ENCODE measurements around the gene NOD1.
"Not testable (repeated sequence)": the region's sequence is repeated elsewhere in the genome, so short reads cannot be mapped to it uniquely, and the experiment has no call there.

- not testable (repeated sequence) for TF ChIP-seq POLR2A (IDR thresholded peaks at IDR 0.05)
- TF ChIP-seq, protein P1, sequence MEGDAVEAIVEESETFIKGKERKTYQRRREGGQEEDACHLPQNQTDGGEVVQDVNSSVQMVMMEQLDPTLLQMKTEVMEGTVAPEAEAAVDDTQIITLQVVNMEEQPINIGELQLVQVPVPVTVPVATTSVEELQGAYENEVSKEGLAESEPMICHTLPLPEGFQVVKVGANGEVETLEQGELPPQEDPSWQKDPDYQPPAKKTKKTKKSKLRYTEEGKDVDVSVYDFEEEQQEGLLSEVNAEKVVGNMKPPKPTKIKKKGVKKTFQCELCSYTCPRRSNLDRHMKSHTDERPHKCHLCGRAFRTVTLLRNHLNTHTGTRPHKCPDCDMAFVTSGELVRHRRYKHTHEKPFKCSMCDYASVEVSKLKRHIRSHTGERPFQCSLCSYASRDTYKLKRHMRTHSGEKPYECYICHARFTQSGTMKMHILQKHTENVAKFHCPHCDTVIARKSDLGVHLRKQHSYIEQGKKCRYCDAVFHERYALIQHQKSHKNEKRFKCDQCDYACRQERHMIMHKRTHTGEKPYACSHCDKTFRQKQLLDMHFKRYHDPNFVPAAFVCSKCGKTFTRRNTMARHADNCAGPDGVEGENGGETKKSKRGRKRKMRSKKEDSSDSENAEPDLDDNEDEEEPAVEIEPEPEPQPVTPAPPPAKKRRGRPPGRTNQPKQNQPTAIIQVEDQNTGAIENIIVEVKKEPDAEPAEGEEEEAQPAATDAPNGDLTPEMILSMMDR (IDR thresholded peaks at IDR 0.05), result not testable (repeated sequence)
These were observed 48.7 kb upstream of the NOD1 start for GRCh38 chr7:30527297-30527696.
